Stimulated activated CD4-positive, alpha-beta T cell treated with anti-CD3 and anti-CD28 coated beads, Interleukin-12 subunit alpha, Interleukin-12 subunit beta, amount 100 ng/mL, for 48 hours (primary cell): ENCODE measurements around the gene ACER1.

Source experiments
- DNase-seq, 3 donors: peaks; one replicate each; pipeline ENCODE4 v3.0.0-alpha.2; 2020; ENCODE audit warnings: low read depth in 2 of 3, low spot score in 1 of 3

The ACER1 gene

DNA sequence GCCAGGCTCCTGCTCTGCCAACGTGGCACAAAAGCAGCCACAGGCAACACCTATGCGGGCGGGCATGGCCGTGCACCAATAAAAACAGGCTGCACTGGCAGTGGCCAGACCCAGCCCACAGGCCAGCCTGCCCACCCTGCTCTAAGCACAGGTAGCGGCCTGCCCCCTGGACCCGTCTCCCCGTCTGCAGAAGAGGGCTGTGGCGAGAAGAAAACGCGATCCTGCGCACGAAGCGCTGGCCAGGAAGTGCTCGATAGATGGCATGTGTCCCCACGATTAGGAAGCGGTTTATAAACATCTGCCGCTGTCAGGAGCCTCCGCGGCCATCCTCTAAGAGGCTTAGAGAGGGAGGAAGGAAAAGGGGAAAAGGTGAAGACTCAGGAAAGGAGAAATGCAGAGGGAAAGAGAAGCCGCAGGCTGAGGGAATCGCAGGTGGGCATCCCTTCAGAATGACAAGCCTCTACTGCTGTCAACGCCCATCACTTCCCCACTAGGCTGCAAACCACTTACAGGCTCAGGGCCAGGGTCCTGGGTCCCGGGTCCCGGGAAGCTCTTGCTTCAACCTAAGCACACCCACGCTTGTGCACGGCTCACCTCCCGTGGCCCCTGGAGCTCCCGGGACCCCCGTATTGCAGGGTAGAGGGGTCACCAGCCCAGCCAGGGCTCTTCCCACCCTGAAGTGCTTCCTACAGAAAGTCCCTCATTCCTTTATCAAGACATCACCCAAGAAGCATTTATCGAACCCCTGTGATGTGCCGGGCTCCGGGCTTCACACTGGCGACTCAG lies 64.1 kb downstream of the ACER1 start:
- DNase-seq, result no peak

DNA sequence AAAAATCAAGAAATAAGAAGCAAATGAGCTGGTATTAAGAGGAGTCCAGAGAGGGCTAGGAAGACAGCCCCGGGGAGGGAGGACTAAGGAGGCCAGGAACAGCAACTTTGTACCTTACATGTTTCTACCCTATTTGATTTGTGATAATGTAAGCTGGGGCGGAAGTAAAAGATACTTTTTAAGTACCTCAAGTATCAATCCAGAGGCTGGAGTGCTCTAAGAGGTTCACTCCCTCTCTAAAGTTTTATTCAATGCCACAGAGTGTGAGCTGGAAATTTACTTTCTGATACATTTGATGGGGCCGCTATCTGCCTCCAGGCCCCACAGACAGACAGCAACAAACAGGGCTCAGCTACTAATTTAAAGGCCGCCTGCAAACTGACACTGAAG lies 65.0 kb downstream of the ACER1 start:
- no peak for DNase-seq

DNA sequence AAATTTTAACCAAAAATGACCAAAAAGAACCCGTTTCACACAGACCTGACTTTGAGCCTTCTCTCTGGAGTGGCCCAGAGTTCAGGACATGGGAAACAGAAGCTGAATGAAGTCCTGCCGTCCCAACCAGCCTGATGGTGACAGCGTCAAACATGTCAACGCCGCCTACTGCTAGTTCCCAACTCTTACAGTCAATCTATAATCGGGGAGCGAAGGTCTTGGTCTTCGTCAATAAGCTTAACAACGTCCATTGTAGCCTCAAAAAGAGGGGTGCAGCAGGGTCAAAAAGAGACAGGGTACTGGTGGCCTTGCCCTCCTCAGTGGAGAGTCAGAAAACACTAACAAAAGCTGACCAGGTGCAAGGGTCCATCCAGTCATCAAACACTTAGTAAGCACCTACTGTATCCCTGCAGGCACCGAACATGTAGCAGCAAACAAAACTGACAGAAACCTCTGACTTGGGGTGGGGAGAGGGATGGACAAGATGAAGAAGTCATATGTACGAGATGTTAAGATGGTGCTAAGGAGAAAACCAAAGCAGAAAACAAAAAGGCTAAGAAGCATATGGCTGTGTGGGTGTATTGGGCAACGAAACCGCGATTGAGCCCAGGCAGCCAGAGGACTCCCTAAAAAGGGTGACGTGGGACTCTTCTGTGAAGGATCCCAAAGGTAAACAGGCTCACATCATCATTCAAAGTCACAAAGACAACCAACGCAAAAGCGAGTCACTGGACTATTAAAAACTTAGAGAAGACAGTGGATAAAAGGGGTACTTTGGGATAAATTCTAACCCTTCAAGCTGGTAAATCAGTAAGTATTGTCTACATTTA lies 65.6 kb downstream of the ACER1 start:
- no peak for DNase-seq

DNA sequence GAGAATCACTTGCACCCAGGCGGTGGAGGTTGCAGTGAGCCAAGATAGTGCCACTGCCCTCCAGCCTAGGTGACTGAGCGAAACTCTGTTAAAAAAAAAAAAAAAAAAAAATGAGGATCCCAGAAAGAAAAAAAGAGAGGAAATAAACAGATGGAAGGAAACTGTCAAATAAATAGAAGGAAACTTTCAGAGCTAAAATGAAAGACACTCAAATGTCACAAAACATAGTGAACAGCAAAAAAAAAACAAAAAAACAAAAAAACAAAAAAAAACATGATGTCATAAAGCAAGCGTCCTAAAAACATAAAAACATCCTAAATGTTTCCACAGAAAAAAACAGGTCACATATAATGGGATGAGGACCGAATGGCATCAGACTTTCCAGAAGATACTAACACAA lies 68.6 kb downstream of the ACER1 start:
- no peak for DNase-seq

DNA sequence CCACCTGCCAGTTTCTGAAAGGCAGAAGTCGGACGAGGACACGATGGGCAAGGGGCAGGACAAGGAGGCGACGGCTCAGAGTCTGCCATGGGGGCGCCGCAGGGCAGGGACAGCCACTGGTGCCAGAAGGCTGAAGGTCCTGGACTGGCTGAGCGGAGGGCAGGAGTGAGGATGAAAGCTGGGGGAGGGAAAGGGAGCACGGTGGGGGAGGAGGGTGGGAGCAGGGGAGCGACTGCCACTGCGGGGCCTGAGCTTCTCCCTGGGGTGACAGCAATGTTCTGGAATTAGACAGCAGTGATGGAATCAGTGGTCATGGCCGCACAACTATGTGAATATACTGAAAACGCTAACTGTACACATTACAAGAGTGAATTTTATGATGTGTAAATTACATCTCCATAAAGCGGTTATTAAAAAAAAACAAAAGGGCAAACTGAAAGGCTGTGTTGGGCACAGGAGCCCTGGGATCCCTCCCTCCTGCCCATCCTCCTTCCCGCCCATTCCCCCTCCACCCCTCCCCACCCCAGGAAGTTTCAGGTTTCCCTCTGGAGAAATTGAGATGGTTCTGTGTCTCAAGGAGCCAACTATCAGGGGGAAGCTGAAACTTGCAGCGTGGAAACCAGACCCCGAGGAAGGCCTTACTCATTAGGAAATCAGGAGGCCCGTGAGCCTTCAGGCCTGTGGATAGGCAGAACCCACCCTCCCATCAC lies 69.5 kb downstream of the ACER1 start:
- DNase-seq, result no peak

DNA sequence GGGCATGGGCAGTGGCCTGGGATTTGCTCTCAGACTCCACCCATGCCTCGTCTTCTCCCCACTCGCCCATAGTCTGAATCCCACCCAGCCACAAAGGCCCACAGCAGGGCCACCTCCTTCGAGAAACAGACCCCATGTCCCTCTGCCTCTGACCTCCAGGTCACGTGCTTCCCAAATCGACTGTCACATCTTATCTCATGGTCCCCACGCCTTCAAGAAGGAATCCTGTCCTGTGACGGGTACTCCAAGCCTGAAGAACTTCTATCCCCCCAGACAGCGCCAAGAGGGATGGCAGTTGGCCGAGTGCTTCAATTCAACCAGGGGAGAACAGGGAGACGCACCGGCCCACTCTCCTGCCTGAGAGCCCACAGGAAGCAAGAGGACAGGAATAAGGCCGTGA lies 70.1 kb downstream of the ACER1 start:
- DNase-seq, result no peak

DNA sequence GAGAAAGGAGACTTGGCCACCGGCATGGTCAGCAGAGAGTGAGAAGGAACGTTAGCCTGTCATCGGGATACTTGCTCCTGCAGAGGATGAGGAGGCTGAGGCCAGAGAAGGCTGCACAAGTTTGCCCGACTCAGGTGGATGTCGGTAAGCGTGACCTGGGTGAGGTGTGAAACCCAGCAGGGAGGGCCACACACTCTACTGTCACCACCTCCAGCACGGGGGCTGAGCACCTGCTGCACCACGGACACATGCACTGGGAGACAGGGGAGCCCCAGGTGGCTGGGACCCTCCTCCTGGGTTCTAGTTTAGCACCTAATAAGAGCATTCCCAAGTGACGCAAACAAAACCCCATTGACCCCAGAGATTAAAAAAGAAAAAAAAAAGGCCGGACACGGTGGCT lies 70.9 kb downstream of the ACER1 start:
- DNase-seq, result no peak

DNA sequence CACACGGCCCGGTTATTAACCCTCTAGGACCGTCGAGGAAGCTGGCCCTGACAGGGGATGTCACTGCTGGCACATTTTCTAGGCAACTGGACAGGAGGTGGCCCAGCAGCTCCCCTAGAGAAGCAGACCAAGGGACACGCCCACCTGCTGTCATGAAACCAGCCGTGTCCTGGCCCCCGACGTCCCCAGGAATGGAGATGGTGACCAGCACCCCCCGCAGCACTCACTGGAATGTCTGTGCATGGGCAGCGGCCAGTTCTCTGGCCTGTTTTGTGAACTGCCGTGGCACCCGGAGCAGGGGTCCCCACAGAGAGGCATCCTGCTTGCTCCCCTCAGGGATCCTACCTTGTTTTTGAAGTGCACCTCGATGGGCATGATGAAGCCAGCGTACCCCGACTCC lies 71.5 kb downstream of the ACER1 start:
- no peak for DNase-seq

DNA sequence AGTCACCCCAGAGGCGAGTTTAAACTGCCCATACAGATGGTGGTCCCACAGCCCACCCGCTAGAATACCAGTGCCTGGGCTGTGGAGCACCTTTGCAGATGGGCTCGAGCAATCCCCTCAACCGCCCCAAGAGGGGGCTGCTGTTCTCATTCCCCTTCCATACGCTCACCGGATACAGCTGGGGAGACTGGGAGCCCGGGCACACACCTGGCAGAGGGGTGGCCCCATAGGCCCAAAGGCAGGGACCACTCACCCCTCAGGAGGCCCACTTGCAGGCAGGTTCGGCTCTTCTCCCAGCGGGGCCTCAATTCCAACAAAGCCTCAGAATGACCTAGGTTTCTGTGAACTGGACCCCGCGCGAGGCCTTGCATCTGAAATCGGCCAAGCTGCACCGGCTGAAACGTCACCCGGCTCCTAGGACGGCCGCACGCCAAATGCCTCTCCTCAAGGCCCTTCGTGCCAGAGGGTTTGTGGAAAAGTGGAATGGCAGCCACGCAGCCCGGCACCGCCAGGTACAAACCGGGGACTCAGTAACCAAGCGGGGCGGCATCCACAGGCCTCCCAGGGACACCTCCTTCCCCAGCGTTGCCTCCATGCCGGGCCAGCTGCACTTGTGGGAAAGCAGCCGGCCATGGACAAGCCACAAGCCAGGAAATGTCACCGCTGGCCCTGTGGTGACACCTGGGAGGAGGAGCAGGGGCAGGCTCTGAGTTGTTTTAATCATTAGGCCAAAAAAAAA lies 72.3 kb downstream of the ACER1 start:
- no peak for DNase-seq

DNA sequence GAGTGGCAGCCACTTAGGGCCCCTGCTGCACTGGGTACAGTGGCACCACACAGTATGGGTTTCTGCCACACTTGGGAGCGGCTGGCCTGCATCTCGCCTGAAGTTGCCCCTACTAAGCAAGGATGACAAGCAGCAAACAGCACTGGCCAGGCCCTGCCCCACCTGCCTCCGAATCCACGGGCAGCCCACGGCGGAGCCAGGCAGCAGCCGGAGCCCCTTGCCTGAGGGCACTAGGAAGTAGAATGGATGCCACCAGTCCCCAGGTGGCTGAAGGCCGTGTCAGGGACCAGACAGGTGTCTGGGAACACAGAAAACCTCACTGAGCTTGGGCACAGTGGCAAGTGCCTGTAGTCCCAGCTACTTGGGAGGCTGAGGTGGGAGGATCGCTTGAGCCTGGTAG lies 73.0 kb downstream of the ACER1 start:
- no peak for DNase-seq

DNA sequence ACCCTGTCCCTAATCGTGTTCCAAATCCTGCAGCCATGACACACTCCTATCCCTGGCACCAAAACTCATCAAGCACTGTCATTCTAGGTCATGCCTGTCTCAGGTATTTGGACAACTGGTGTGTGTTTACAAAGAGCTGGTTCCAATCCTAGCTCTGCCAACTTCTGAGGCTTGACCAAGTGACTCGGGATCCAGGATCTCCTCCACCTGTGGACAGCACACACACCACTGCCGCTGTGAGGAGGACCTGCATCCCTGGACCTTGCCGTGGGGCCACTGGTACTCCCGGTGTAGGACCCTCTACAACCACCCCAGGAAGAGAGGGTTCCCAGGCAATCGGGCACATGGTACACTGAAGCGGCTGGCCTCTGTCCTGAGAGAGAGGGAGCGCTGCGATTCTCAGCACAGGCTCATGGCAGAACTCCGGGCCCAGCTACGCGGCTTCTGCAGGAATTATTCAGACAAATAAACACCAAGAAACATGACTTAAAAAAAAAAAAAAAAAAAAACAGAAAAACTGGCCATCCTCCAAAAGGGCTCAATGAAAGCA lies 74.0 kb downstream of the ACER1 start:
- no peak for DNase-seq

DNA sequence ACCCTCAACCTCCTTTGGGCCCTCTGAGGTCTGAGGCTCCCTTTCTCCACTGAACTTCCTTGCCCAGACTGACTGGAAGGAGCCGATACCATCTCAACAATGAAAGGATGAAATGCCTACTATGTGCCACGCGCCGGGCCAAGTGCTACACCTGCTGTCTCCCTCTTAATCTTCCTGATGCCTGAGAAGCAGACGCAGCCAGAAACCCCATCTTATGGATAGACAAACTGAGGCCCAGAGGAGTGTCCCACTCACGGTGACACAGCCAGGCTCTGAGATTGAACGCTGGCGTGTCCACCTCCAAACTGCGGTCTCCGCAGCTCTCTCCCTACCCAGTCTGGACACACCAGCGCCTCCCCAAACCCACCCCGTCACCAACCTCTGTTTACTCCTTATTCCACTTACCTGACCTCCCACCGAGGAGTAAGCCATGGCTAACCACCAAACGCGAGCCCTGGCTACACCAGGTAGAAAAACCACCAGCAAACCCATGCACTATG lies 74.5 kb downstream of the ACER1 start:
- no peak for DNase-seq
